ENCODE data around the gene JOSD1.

DNA sequence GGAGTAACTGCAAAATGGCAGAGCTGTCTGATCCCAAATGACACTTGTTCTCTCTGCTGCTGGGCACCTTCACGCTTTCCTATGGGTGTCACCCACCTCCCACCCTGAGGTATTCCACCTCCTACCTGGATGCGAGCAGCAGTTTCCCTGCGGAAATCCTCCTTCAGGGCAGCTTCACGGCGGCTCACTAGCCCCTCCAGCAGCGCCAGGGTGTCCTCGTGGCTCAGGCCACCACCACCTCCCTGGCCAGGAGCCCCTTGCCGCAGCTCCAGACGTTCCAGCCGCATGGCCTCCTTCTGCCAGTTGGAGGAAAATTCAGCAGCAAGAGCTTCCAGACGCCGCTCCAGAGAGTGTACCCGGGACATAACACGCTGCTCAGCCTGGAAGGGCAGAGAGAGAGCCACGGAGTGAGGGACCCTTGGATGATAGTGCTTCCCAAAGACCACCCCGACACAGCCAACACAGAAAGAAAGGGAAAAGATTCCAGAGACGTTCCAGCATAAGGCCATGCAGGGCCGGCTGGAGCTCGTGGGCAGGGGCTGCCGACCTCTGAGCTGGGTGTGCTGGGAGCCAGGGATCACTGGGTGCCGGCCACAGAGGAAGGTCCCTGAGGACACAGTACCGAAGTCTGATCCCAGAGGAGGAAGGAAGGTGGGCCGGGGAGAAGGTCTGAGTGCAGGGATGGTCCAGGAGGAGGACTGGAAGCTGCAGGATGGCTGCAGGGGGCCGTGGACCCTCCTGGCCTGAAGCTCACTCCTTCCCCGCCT lies 41.6 kb upstream of the JOSD1 start:
- TF ChIP-seq, protein P1, sequence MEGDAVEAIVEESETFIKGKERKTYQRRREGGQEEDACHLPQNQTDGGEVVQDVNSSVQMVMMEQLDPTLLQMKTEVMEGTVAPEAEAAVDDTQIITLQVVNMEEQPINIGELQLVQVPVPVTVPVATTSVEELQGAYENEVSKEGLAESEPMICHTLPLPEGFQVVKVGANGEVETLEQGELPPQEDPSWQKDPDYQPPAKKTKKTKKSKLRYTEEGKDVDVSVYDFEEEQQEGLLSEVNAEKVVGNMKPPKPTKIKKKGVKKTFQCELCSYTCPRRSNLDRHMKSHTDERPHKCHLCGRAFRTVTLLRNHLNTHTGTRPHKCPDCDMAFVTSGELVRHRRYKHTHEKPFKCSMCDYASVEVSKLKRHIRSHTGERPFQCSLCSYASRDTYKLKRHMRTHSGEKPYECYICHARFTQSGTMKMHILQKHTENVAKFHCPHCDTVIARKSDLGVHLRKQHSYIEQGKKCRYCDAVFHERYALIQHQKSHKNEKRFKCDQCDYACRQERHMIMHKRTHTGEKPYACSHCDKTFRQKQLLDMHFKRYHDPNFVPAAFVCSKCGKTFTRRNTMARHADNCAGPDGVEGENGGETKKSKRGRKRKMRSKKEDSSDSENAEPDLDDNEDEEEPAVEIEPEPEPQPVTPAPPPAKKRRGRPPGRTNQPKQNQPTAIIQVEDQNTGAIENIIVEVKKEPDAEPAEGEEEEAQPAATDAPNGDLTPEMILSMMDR (IDR thresholded peaks at IDR 0.05), result no peak
- no peak for TF ChIP-seq POLR2A (IDR thresholded peaks at IDR 0.05)

Data from testis (tissue), 2 donors.